Nephron progenitor cell (in vitro differentiated cells): Measurements from ENCODE around the gene SH3D19.

Experiments used
- DNase-seq: peaks from one replicate; pipeline ENCODE4 v3.0.0; 2021
- H3K27ac Mint-ChIP-seq: 2 replicates; pipeline ENCODE4 v1.8.0; 2021; ENCODE audit warnings: mild to moderate bottlenecking, moderate library complexity, mixed read lengths
- H3K27me3 Mint-ChIP-seq: 2 replicates; pipeline ENCODE4 v1.8.0; 2021; ENCODE audit warnings: mild to moderate bottlenecking, low read depth, mixed read lengths; ENCODE audit not compliant: poor library complexity
- H3K36me3 Mint-ChIP-seq: 2 replicates; pipeline ENCODE4 v1.8.0; 2021; ENCODE audit warnings: low read depth, mixed read lengths
- H3K4me1 Mint-ChIP-seq: 2 replicates; pipeline ENCODE4 v1.8.0; 2021; ENCODE audit warnings: mixed read lengths
- H3K4me3 Mint-ChIP-seq: 2 replicates; pipeline ENCODE4 v1.8.0; 2021; ENCODE audit warnings: mild to moderate bottlenecking, moderate library complexity, mixed read lengths
- H3K9me3 Mint-ChIP-seq: 2 replicates; pipeline ENCODE4 v1.8.0; 2021; ENCODE audit warnings: mild to moderate bottlenecking, moderate library complexity, mixed read lengths
- TF ChIP-seq, protein P1 (sequence below): fragments of 200-600 bp; sonication (generic); IDR thresholded peaks from 2 replicates; pipeline ENCODE4 v1.5.0; 2021; ENCODE audit warnings: antibody characterized with exemption

Gene SH3D19

DNA sequence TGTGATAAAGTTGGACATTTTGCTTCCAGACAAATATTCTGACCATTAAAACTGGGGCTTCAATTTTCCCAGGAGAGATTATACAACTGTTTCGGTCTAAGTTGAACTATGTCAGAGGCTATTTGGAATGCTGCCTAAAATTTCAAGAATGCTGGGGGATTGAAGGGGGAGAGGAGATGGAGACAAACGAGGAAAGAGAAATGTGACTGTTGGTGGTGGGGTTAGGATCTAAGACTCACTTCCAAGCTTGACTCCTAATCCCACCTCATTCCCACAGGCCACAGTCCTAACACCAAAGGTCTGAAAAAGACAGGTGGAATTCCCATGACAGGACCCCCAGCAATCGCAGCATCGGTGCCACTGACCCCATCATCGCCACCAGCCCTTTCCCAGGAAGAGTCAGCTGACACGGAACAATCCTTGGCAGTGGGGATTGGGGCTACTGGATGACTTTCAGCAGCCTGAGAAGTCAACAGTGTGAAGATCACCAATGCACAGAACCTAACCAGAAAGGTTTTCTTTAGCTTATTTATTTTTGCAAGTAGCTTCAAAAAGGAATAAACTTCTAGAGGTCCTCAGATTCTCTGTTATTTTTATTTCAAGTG is 122.5 kb downstream of the SH3D19 start:
- DNase-seq, result no peak
- Mint-ChIP-seq H3K27me3 (peaks cover 3% of the 10 kb centered on the region), H3K9me3 (no peaks in the 10 kb centered on the region), H3K4me3 (no peak overlapping the region), H3K36me3 (peaks cover 17% of the 10 kb centered on the region), H3K27ac (peak overlapping the region; percentile 27), H3K4me1 (peaks cover 4% of the 10 kb centered on the region)
- TF ChIP-seq, protein P1, sequence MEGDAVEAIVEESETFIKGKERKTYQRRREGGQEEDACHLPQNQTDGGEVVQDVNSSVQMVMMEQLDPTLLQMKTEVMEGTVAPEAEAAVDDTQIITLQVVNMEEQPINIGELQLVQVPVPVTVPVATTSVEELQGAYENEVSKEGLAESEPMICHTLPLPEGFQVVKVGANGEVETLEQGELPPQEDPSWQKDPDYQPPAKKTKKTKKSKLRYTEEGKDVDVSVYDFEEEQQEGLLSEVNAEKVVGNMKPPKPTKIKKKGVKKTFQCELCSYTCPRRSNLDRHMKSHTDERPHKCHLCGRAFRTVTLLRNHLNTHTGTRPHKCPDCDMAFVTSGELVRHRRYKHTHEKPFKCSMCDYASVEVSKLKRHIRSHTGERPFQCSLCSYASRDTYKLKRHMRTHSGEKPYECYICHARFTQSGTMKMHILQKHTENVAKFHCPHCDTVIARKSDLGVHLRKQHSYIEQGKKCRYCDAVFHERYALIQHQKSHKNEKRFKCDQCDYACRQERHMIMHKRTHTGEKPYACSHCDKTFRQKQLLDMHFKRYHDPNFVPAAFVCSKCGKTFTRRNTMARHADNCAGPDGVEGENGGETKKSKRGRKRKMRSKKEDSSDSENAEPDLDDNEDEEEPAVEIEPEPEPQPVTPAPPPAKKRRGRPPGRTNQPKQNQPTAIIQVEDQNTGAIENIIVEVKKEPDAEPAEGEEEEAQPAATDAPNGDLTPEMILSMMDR, result no peak

DNA sequence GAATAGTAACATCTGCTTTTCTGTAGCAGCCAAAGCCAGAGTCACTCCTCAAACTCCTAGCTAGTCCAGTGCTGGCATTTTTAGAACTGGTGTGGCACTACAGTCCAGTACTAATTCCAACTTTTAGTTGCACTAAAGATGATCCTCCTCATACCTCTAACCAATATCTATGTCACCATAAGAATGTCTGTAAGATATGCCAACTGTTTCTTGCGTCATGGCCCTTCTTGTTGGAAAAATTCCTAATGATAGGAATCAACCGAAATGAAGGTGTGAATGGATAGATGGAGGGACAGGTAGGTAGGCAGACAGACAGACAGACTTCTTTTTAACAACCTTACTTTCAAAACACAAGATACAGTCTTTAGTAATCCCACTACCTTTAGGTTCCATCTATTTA is 123.0 kb downstream of the SH3D19 start:
- Mint-ChIP-seq H3K27me3 (peaks cover 3% of the 10 kb centered on the region), H3K9me3 (no peaks in the 10 kb centered on the region), H3K4me1 (peaks cover 4% of the 10 kb centered on the region), H3K36me3 (peaks cover 17% of the 10 kb centered on the region), H3K27ac (peak overlapping the region; percentile 27), H3K4me3 (no peak overlapping the region)
- no peak for DNase-seq
- TF ChIP-seq, protein P1, result no peak

DNA sequence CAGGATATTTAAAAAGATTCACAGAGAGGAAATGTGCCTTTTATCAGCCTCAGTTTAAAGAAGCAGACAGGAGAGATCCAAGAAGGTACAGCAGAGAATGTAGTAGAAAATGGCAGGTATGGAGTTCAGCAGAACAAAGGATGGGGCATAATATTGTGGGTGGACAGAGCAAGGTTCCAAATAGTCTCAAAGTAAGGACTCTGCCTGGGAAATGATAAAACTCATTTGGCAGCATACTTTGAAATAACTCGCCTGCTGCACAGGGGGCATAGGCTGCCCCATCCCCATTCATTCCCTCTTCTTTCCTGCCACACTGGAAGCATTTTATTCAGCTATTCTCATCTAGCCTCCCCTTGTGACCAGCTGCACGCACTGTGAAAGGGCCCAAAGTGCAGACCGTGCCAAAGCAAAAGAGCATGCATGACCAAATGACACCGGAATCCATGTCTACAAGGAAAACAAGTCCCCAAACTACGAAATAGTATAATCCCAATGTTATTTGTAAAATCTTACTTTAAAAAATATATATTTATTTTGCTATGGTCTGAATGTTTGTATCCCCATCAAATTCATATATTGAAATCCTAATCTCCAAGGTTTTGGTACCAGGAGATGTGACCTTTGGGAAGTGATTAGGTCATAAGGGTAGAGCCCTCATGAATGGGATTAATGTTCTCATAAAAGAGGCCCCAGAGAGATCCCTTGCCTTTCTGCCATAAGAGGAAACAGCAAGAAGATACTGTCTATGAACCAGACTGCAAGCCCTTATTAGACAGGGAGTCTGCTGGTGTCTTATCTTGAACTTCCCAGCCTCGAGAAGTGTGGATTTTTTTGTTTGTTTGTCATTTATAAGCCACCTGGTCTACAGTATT is 125.8 kb downstream of the SH3D19 start:
- TF ChIP-seq, protein P1, result no peak
- Mint-ChIP-seq H3K36me3 (peaks cover 12% of the 10 kb centered on the region), H3K9me3 (no peaks in the 10 kb centered on the region), H3K27me3 (peaks cover 2% of the 10 kb centered on the region), H3K27ac (peak overlapping the region; percentile 76), H3K4me1 (no peaks in the 10 kb centered on the region), H3K4me3 (no peak overlapping the region)
- DNase-seq, result no peak

DNA sequence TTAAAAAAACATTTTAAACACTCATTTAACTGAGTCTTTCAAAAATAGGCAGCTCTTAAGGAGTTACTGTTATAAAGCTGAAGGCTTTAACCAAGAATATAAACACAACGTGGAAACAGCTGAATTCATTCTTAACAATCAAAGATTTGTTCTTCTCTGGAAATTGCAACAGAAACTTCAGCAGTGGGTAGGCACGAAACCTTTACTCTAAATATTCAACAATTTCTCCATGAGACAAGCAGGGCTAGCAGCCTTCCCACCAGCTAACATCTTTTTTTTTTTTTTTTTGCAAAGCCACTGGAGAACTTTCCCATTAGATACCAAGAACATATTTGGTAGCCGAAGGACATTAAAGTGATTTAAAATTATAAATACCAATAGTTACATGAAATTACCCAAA is 126.7 kb downstream of the SH3D19 start:
- Mint-ChIP-seq H3K36me3 (peaks cover 12% of the 10 kb centered on the region), H3K27ac (no peak overlapping the region), H3K27me3 (peaks cover 2% of the 10 kb centered on the region), H3K4me1 (no peaks in the 10 kb centered on the region), H3K4me3 (no peak overlapping the region), H3K9me3 (peaks cover under 1% of the 10 kb centered on the region)
- TF ChIP-seq, protein P1, result no peak
- no peak for DNase-seq

DNA sequence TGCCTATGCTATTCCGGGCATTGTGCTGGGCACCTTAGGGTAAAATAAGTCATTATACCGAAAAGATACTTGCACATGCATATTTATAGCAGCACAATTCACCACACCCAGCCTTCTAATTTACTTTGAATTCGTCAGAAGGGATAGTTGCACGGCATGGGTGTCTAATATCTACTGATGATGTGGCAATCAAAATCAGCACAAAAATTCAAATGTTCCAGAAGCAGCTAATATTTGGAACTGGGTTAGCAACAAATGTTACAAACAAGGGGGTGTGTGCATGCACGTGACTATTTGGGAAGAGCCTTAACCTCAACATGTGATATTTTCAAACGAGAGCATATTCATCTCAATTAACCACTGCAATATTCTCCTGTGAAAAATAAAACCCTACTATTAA is 128.2 kb downstream of the SH3D19 start:
- H3K9me3 Mint-ChIP-seq, result peaks cover 12% of the 10 kb centered on the region
- TF ChIP-seq, protein P1, result no peak
- no peaks in the 10 kb centered on the region for H3K4me1 Mint-ChIP-seq
- H3K36me3 Mint-ChIP-seq, result peaks cover 11% of the 10 kb centered on the region
- H3K27ac Mint-ChIP-seq, result no peak overlapping the region
- peaks cover 2% of the 10 kb centered on the region for H3K27me3 Mint-ChIP-seq
- no peak for DNase-seq
- H3K4me3 Mint-ChIP-seq, result no peak overlapping the region
